ENCODE results near the gene EPX. TPM values are rescaled to one million over a fixed set of nuclear protein-coding genes. Genes with fewer than 3 reads are reported as not detected.

Gene EPX
- not detected in 2 replicates for total RNA-seq

GRCh38 chr17:58192612-58193011, at the start of gene EPX:
Gene EPX, plus strand, starts transcription at chr17:58192726. Its CDS starts 121 bp downstream, at chr17:58192847.

GRCh38 chr17:58147930-58148434, 44.5 kb upstream of the EPX start, which contains the start of gene OR4D1:
Gene OR4D1, plus strand, starts transcription at chr17:58148384. Its CDS starts 6,770 bp downstream, at chr17:58155154.

GRCh38 chr17:58166682-58167081, 25.8 kb upstream of the EPX start, which contains the start of gene OR4D2:
Gene OR4D2, plus strand, starts transcription at chr17:58166982. Its CDS starts 2,674 bp downstream, at chr17:58169656.

DNA sequence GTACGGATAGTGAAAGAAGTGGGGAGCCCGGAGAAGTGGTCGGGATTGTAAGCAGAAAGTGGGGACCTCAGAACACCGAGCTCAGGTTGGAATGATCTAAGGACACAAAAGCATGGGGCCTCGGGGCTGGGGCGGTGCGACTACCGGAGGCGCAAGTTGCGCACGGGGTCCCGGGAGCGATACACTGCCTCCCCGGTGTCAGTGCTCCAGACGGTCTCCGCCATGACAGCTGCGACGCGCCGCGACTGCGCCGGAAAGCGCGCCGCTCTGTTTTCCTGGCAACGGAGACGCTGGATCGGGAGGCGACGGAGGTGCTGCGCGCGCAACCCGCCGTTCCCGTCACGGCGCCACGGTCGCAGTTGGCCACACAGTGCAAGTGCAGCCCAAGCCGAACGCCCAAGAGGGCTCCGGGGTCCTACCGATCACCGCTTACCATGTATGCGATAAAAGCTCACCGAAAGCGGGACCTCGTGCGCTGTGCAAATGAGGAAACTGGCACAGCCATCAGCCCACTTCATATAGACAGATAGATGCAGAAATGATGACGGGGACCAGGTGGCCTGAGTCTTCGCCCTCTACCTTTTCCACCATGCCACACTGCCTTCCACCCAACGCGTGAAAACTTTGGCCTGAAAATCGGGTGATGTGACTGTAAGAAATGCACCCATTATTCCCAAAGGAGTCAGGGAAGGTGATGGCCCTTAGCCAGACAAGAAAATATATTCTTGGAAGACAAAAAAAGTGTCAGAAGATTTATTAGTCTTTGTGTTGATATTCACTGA, 26.7 kb downstream of the EPX start, which contains the start of gene MKS1:
MKS1 (minus strand) TSS at position 249 of the 782 bp plus-strand sequence; CDS start at position 224, 25 bp downstream.

GRCh38 chr17:58238147-58238634, 45.7 kb downstream of the EPX start, which contains the start of gene LPO:
Gene LPO, plus strand, starts transcription at chr17:58238584. Its CDS starts 4,396 bp downstream, at chr17:58242980.

Other genes starting within 250 kb of the EPX start
- 13.5 and 15.8 TPM in 2 replicates for gene CUEDC1, start 237.3 kb upstream of the EPX start, total RNA-seq
- 32.0 and 43.8 TPM in 2 replicates for gene VEZF1, start 204.5 kb upstream of the EPX start, total RNA-seq
- 349 and 447 TPM in 2 replicates for gene SRSF1, start 185.5 kb upstream of the EPX start, total RNA-seq
- 7.0 and 9.0 TPM in 2 replicates for gene DYNLL2, start 109.3 kb upstream of the EPX start, total RNA-seq
- not detected in 2 replicates for gene OR4D1, start 44.3 kb upstream of the EPX start, total RNA-seq
- gene OR4D2, start 25.7 kb upstream of the EPX start, total RNA-seq: not detected in 2 replicates
- 10.7 and 10.9 TPM in 2 replicates for gene MKS1, start 26.5 kb downstream of the EPX start, total RNA-seq
- gene LPO, start 45.9 kb downstream of the EPX start, total RNA-seq: not detected in 2 replicates
- gene MPO, start 88.2 kb downstream of the EPX start, total RNA-seq: under 0.01 TPM in 1 of 2 replicates, not detected in the other
- gene TSPOAP1, start 136.1 kb downstream of the EPX start, total RNA-seq: under 0.01 TPM in 1 of 2 replicates, not detected in the other
- gene SUPT4H1, start 159.5 kb downstream of the EPX start, total RNA-seq: 41.1 and 44.8 TPM in 2 replicates
- under 0.01 TPM in 2 replicates for gene RNF43, start 224.8 kb downstream of the EPX start, total RNA-seq

Data from subcutaneous preadipocyte (primary cell).